HepG2 (cell line): ENCODE measurements around the gene RHBDD3. TPM values are rescaled to one million over a fixed set of nuclear protein-coding genes. Genes with fewer than 3 reads are reported as not detected.
A peak's percentile ranks its signal among the peaks of the same experiment; 100 is the strongest.

Experiments
- ATF7-NPFF ChIP-seq: sonication (generic); formaldehyde crosslinking; IDR thresholded peaks from 2 replicates; pipeline ENCODE4 v1.8.1; 2023; ENCODE audit warnings: mild to moderate bottlenecking, low read depth, missing genetic modification reagents, moderate library complexity
- EZH2 ChIP-seq: conservative IDR thresholded peaks from 2 replicates; pipeline ENCODE4 v1.6.1; 2012; ENCODE audit warnings: mild to moderate bottlenecking, low read depth, low read length, moderate library complexity
- FOXA1 ChIP-seq, 2 experiments: fragments of 450-650 bp in 1 of 2; sonication (generic) in 1 of 2; formaldehyde crosslinking in 1 of 2; IDR thresholded peaks; 2 replicates each; pipeline versions ENCODE4 v1.4.0 to v1.6.1; 2016 to 2020; ENCODE audit warnings: missing genetic modification reagents in 1 of 2
- HMG20B ChIP-seq: conservative IDR thresholded peaks from 2 replicates; pipeline ENCODE4 v1.6.1; 2016; ENCODE audit warnings: missing genetic modification reagents, missing compliant biosample characterization
- HOXA5 ChIP-seq: sonication (generic); formaldehyde crosslinking; IDR thresholded peaks from 2 replicates; pipeline ENCODE4 v1.4.0; 2020; ENCODE audit warnings: missing genetic modification reagents
- NCOR1 ChIP-seq: fragments of 200-600 bp; sonication (generic); IDR thresholded peaks from 2 replicates; pipeline ENCODE4 v1.7.0; 2017; ENCODE audit warnings: antibody characterized with exemption, low read length, borderline replicate concordance
- NFYC ChIP-seq: IDR thresholded peaks from 2 replicates; pipeline ENCODE4 v1.6.1; 2016; ENCODE audit warnings: missing genetic modification reagents, missing compliant biosample characterization
- NRL ChIP-seq: sonication (generic); formaldehyde crosslinking; IDR thresholded peaks from 2 replicates; pipeline ENCODE4 v1.5.0; 2020; ENCODE audit warnings: missing genetic modification reagents, mild to moderate bottlenecking, moderate library complexity, borderline replicate concordance
- SMAD9 ChIP-seq: sonication (generic); formaldehyde crosslinking; IDR thresholded peaks from 2 replicates; pipeline ENCODE4 v1.5.1; 2020; ENCODE audit warnings: mild to moderate bottlenecking, missing genetic modification reagents
- YY1 ChIP-seq: IDR thresholded peaks from 2 replicates; pipeline ENCODE4 v1.6.1; 2011; ENCODE audit warnings: low read length, low read depth, moderate library complexity, mild to moderate bottlenecking; ENCODE audit not compliant: insufficient read depth, insufficient replicate concordance
- ZMYM3 ChIP-seq: sonication (generic); formaldehyde crosslinking; IDR thresholded peaks from 2 replicates; pipeline ENCODE4 v1.5.1; 2020; ENCODE audit warnings: mild to moderate bottlenecking, missing genetic modification reagents
- ZMYM4 ChIP-seq: sonication (generic); formaldehyde crosslinking; IDR thresholded peaks from 2 replicates; pipeline ENCODE4 v1.8.1; 2023; ENCODE audit warnings: mild to moderate bottlenecking, missing genetic modification reagents
- ZNF224 ChIP-seq: sonication (generic); formaldehyde crosslinking; IDR thresholded peaks from 2 replicates; pipeline ENCODE4 v1.5.0; 2020; ENCODE audit warnings: mild to moderate bottlenecking, missing genetic modification reagents
- ZNF234 ChIP-seq: sonication (generic); formaldehyde crosslinking; conservative IDR thresholded peaks from 2 replicates; pipeline ENCODE4 v1.5.1; 2020; ENCODE audit warnings: mild to moderate bottlenecking, missing genetic modification reagents
- ZNF572 ChIP-seq: sonication (generic); formaldehyde crosslinking; IDR thresholded peaks from 2 replicates; pipeline ENCODE4 v1.5.1; 2020; ENCODE audit warnings: mild to moderate bottlenecking, missing genetic modification reagents
- ZNF577 ChIP-seq: sonication (generic); formaldehyde crosslinking; IDR thresholded peaks from 2 replicates; pipeline ENCODE4 v1.4.0; 2020; ENCODE audit warnings: mild to moderate bottlenecking, low read depth, missing genetic modification reagents, borderline replicate concordance
- ZNF878 ChIP-seq: sonication (generic); formaldehyde crosslinking; IDR thresholded peaks from 2 replicates; pipeline ENCODE4 v1.8.1; 2023; ENCODE audit warnings: mild to moderate bottlenecking, missing genetic modification reagents, moderate library complexity
- polyA plus RNA-seq, 8 experiments: library from polyadenylated mRNA; depleted of rRNA in 3 of 8; stranded (reverse) in 7 of 8; unstranded in 1 of 8; fragments of >200 nt; fragmentation: Illumina TruSeq in 4 of 8; extraction: Trizol in 4 of 8; gene quantifications; 2 replicates each; pipeline versions ENCODE4 v1.2.1 to v1.2.3, GENCODE V29; 2011 to 2016; ENCODE audit warnings: low read depth in 4 of 8, missing spikeins in 1 of 8, mixed read lengths in 1 of 8; ENCODE audit not compliant: insufficient read depth in 1 of 8
- total RNA-seq, 5 experiments: library from RNA; depleted of rRNA; stranded (reverse); fragments of >200 nt; fragmentation: Illumina TruSeq; extraction: Trizol; gene quantifications; 2 replicates each; pipeline ENCODE4 v1.2.3, GENCODE V29; 2016; ENCODE audit warnings: low read depth in 1 of 5
- TF ChIP-seq, protein P1 (sequence below): sonication (generic); formaldehyde crosslinking; IDR thresholded peaks from 2 replicates; pipeline ENCODE4 v1.8.0; 2022; ENCODE audit warnings: mild to moderate bottlenecking, missing genetic modification reagents, moderate library complexity
- TF ChIP-seq, protein P2 (sequence below): sonication (generic); formaldehyde crosslinking; IDR thresholded peaks from 2 replicates; pipeline ENCODE4 v1.5.1; 2020; ENCODE audit warnings: missing genetic modification reagents, mild to moderate bottlenecking, borderline replicate concordance
- TF ChIP-seq, protein P3 (sequence below): sonication (generic); formaldehyde crosslinking; IDR thresholded peaks from 2 replicates; pipeline ENCODE4 v1.5.0; 2020; ENCODE audit warnings: missing genetic modification reagents, mild to moderate bottlenecking, borderline replicate concordance

Gene RHBDD3
- total and polyA plus RNA-seq, 2 of the 13 experiments (the other 11 are each of a cell fraction or from before 2014, with no cell fraction given), result 12.1 to 26.7 TPM

GRCh38 chr22:29216873-29217666 lies 50.7 kb downstream of the RHBDD3 start (continued):
- TF ChIP-seq ZNF878 (CRISPR knock-in tag) (no peak), YY1 (peak; percentile 15), FOXA1 (IDR thresholded peaks at IDR 0.05) (no peak), FOXA1 (CRISPR knock-in tag; IDR thresholded peaks at IDR 0.05) (no peak), HMG20B (no peak), EZH2 (no peak), ZMYM3 (CRISPR knock-in tag) (no peak; the same call in 1 of the 2 replicates), ZNF572 (CRISPR knock-in tag) (no peak), NFYC (CRISPR knock-in tag) (no peak), ZNF577 (CRISPR knock-in tag) (no peak), ZNF224 (CRISPR knock-in tag) (no peak), HOXA5 (CRISPR knock-in tag) (no peak), ATF7-NPFF (CRISPR knock-in tag) (no peak), NRL (CRISPR knock-in tag) (no peak), ZNF234 (CRISPR knock-in tag) (no peak), SMAD9 (CRISPR knock-in tag) (no peak), ZMYM4 (CRISPR knock-in tag) (no peak), NCOR1 (no peak)
- TF ChIP-seq, protein P1, sequence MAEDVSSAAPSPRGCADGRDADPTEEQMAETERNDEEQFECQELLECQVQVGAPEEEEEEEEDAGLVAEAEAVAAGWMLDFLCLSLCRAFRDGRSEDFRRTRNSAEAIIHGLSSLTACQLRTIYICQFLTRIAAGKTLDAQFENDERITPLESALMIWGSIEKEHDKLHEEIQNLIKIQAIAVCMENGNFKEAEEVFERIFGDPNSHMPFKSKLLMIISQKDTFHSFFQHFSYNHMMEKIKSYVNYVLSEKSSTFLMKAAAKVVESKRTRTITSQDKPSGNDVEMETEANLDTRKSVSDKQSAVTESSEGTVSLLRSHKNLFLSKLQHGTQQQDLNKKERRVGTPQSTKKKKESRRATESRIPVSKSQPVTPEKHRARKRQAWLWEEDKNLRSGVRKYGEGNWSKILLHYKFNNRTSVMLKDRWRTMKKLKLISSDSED, result no peak
- TF ChIP-seq, protein P2, sequence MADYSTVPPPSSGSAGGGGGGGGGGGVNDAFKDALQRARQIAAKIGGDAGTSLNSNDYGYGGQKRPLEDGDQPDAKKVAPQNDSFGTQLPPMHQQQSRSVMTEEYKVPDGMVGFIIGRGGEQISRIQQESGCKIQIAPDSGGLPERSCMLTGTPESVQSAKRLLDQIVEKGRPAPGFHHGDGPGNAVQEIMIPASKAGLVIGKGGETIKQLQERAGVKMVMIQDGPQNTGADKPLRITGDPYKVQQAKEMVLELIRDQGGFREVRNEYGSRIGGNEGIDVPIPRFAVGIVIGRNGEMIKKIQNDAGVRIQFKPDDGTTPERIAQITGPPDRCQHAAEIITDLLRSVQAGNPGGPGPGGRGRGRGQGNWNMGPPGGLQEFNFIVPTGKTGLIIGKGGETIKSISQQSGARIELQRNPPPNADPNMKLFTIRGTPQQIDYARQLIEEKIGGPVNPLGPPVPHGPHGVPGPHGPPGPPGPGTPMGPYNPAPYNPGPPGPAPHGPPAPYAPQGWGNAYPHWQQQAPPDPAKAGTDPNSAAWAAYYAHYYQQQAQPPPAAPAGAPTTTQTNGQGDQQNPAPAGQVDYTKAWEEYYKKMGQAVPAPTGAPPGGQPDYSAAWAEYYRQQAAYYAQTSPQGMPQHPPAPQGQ, result no peak
- TF ChIP-seq, protein P3, sequence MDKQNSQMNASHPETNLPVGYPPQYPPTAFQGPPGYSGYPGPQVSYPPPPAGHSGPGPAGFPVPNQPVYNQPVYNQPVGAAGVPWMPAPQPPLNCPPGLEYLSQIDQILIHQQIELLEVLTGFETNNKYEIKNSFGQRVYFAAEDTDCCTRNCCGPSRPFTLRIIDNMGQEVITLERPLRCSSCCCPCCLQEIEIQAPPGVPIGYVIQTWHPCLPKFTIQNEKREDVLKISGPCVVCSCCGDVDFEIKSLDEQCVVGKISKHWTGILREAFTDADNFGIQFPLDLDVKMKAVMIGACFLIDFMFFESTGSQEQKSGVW, result no peak
